GM10847 (cell line): Measurements from ENCODE around the gene KCNQ1.

Experiments
- POLR2A ChIP-seq: IDR thresholded peaks from 2 replicates; pipeline ENCODE4 v1.6.1; 2011; ENCODE audit not compliant: insufficient read length; ENCODE audit errors: extremely low read depth

Gene KCNQ1

GRCh38 chr11:2475136-2475918 lies 30.5 kb downstream of the KCNQ1 start:
- TF ChIP-seq POLR2A = no peak

GRCh38 chr11:2477254-2477653 lies 32.4 kb downstream of the KCNQ1 start:
- TF ChIP-seq POLR2A = no peak

GRCh38 chr11:2477936-2478335 lies 33.1 kb downstream of the KCNQ1 start:
- TF ChIP-seq POLR2A = no peak

- TF ChIP-seq POLR2A = no peak
Observed at GRCh38 chr11:2480874-2481220, 36.0 kb downstream of the KCNQ1 start.

- no peak for TF ChIP-seq POLR2A
Observed at GRCh38 chr11:2481253-2481652, 36.4 kb downstream of the KCNQ1 start.

- TF ChIP-seq POLR2A = no peak
Observed at GRCh38 chr11:2482204-2482603, 37.4 kb downstream of the KCNQ1 start.

- no peak for TF ChIP-seq POLR2A
Observed at GRCh38 chr11:2482745-2483144, 37.9 kb downstream of the KCNQ1 start.

GRCh38 chr11:2483426-2483825 lies 38.6 kb downstream of the KCNQ1 start:
- no peak for TF ChIP-seq POLR2A

- no peak for TF ChIP-seq POLR2A
Observed at GRCh38 chr11:2484576-2485125, 39.8 kb downstream of the KCNQ1 start.

- TF ChIP-seq POLR2A = no peak
Observed at GRCh38 chr11:2488004-2488403, 43.2 kb downstream of the KCNQ1 start.

GRCh38 chr11:2489083-2489482 lies 44.3 kb downstream of the KCNQ1 start:
- TF ChIP-seq POLR2A = no peak

GRCh38 chr11:2498750-2499149 lies 53.9 kb downstream of the KCNQ1 start:
- no peak for TF ChIP-seq POLR2A

GRCh38 chr11:2507212-2507901 lies 62.5 kb downstream of the KCNQ1 start:
- no peak for TF ChIP-seq POLR2A

- TF ChIP-seq POLR2A = no peak
Observed at GRCh38 chr11:2507945-2508749, 63.3 kb downstream of the KCNQ1 start.

- no peak for TF ChIP-seq POLR2A
Observed at GRCh38 chr11:2508793-2509192, 64.0 kb downstream of the KCNQ1 start.
